ENCODE data around the gene ADAMTS13. TPM values are rescaled to one million over a fixed set of nuclear protein-coding genes. Genes with fewer than 3 reads are reported as not detected.

ADAMTS13 gene
- total and polyA plus RNA-seq, 9 of the 15 experiments (the other 6 are each of a cell fraction or from before 2014, with no cell fraction given): 0.03 to 0.20 (median 0.04) TPM; not detected in 4

DNA sequence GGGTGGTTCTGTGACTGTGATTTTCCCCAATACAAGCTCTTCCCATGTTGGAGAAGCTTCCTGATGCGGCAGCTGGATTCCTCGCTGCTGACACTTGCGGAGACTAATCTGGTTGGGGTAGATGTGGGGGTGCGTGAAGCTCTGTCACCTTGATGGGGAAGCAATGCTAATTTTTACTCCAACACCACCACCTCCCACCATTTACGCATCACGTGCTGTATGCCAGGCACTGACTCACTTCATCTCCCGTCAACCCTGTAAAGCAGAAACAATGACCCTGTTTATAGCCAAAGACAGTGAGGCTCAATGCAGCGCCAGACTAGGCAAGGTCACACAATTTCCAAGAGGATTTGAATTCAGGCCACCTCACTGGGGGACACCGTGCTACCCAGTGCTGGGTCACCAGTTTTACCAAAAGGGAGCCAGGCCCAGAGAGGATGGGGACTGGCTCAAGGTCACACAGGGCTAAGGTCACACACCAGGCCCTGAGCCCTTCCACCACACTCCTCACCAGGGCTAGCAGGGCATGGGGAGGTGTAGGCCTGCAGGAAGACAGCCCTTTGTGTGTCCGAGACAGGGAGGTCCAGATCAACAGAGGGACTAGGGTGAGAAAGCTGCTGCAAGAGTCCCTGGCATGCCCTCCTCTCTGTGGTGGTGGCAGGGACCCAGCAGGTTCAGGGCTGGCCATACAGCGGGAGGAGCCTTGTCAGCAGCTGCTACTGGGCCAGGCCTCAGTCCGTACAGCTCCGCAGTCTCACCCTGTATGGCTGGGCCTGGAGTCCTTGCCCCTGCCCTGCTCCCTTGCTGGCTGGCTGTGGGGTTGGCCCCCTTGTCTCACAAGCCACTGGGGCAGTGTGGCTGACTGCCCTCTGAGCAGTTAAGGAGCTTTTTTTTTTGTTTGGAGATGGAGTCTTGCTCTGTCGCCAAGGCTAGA lies 42.7 kb upstream of the ADAMTS13 start (continued):
- TF ChIP-seq, protein P1, sequence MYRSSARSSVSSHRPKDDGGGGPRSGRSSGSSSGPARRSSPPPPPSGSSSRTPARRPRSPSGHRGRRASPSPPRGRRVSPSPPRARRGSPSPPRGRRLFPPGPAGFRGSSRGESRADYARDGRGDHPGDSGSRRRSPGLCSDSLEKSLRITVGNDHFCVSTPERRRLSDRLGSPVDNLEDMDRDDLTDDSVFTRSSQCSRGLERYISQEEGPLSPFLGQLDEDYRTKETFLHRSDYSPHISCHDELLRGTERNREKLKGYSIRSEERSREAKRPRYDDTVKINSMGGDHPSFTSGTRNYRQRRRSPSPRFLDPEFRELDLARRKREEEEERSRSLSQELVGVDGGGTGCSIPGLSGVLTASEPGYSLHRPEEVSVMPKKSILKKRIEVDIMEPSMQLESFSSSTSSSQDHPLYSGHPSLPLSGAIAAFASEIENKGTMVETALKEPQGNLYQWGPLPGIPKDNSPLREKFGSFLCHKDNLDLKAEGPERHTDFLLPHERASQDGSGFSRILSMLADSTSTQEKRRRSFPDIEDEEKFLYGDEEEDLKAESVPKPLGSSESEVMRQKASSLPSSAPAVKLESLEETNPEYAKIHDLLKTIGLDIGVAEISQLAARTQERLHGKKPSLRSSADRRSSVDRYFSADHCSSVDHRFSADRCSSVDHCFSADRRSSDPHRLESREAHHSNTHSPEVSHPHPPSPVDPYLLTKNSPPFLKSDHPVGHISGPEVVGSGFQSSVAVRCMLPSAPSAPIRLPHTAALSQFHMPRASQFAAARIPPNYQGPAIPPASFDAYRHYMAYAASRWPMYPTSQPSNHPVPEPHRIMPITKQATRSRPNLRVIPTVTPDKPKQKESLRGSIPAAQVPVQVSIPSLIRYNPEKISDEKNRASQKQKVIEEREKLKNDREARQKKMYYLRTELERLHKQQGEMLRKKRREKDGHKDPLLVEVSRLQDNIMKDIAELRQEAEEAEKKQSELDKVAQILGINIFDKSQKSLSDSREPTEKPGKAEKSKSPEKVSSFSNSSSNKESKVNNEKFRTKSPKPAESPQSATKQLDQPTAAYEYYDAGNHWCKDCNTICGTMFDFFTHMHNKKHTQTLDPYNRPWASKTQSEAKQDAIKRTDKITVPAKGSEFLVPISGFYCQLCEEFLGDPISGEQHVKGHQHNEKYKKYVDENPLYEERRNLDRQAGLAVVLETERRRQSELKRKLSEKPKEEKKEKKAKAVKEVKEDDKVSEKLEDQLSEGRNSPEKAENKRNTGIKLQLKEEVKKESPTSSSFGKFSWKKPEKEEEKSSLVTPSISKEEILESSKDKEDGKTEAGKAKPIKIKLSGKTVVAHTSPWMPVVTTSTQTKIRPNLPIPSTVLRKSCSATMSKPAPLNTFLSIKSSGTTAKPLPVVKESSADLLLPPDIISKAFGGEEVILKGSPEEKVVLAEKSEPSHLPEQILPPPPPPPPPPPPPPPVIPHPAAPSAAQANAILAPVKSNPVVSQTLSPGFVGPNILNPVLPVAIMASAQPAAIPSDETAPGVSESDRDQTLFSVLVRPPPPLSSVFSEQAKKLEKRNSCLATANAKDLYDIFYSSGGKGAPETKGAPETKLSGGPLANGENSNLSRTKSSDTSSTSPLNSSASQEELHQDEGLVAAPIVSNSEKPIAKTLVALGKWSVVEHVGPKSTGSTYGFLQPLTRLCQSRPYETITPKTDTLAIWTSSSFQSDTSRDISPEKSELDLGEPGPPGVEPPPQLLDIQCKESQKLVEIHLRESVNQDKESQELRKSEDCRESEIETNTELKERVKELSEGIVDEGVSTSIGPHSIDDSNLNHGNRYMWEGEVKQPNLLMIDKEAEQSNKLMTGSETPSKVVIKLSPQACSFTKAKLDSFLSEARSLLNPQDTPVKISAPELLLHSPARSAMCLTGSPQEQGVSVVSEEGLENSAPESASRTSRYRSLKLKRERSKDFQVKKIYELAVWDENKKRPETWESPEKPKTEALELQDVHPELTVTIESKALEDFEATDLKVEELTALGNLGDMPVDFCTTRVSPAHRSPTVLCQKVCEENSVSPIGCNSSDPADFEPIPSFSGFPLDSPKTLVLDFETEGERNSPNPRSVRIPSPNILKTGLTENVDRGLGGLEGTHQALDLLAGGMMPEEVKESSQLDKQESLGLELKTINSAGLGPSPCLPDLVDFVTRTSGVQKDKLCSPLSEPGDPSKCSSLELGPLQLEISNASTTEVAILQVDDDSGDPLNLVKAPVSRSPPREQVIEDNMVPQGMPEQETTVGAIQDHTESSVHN (IDR thresholded peaks at IDR 0.05; ENCODE audit: borderline replicate concordance in 1 of 2, low read depth in 1 of 2): no peak
- TF ChIP-seq, protein P2, sequence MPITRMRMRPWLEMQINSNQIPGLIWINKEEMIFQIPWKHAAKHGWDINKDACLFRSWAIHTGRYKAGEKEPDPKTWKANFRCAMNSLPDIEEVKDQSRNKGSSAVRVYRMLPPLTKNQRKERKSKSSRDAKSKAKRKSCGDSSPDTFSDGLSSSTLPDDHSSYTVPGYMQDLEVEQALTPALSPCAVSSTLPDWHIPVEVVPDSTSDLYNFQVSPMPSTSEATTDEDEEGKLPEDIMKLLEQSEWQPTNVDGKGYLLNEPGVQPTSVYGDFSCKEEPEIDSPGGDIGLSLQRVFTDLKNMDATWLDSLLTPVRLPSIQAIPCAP (CRISPR knock-in tag; IDR thresholded peaks at IDR 0.05; ENCODE audit: borderline replicate concordance): no peak
- TF ChIP-seq HDAC2 (IDR thresholded peaks at IDR 0.05) (no peak), KHSRP (IDR thresholded peaks at IDR 0.05) (no peak), ZNF717 (CRISPR knock-in tag; IDR thresholded peaks at IDR 0.05) (no peak)
- TF ChIP-seq, protein P3, sequence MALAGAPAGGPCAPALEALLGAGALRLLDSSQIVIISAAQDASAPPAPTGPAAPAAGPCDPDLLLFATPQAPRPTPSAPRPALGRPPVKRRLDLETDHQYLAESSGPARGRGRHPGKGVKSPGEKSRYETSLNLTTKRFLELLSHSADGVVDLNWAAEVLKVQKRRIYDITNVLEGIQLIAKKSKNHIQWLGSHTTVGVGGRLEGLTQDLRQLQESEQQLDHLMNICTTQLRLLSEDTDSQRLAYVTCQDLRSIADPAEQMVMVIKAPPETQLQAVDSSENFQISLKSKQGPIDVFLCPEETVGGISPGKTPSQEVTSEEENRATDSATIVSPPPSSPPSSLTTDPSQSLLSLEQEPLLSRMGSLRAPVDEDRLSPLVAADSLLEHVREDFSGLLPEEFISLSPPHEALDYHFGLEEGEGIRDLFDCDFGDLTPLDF (CRISPR knock-in tag; IDR thresholded peaks at IDR 0.05): no peak
